Mucosa of stomach (tissue), 1 donor: ENCODE data around the gene EXOC4.

ENCODE experiments used
- H3K27me3 ChIP-seq: one replicate; pipeline ENCODE4 v1.7.0; 2013; ENCODE audit warnings: mild to moderate bottlenecking, low read length; ENCODE audit not compliant: control insufficient read depth, insufficient read depth
- H3K36me3 ChIP-seq: one replicate; pipeline ENCODE4 v1.7.0; 2013; ENCODE audit warnings: low read length; ENCODE audit not compliant: control insufficient read depth, insufficient read depth
- H3K4me1 ChIP-seq: one replicate; pipeline ENCODE4 v1.7.0; 2013; ENCODE audit warnings: mild to moderate bottlenecking, low read length; ENCODE audit not compliant: control insufficient read depth, insufficient read depth
- H3K4me3 ChIP-seq: one replicate; pipeline ENCODE4 v1.7.0; 2013; ENCODE audit warnings: low read length
- H3K9ac ChIP-seq: one replicate; pipeline ENCODE4 v1.7.0; 2013; ENCODE audit warnings: mild to moderate bottlenecking, low read length, moderate library complexity
- H3K9me3 ChIP-seq: one replicate; pipeline ENCODE4 v1.7.0; 2013; ENCODE audit warnings: mild to moderate bottlenecking, low read length, moderate library complexity; ENCODE audit not compliant: control insufficient read depth
- donor health status: Pancreatic carcinoma.

Gene EXOC4

GRCh38 chr7:133372337-133372736 lies 119.5 kb downstream of the EXOC4 start:
- Histone ChIP-seq H3K9me3 (no peaks in the 10 kb centered on the region), H3K27me3 (no peaks in the 10 kb centered on the region), H3K4me3 (no peak overlapping the region), H3K36me3 (no peaks in the 10 kb centered on the region), H3K9ac (no peak overlapping the region), H3K4me1 (peaks cover 5% of the 10 kb centered on the region)

- Histone ChIP-seq H3K27me3 (no peaks in the 10 kb centered on the region), H3K9me3 (no peaks in the 10 kb centered on the region), H3K36me3 (no peaks in the 10 kb centered on the region), H3K9ac (no peak overlapping the region), H3K4me3 (no peak overlapping the region), H3K4me1 (peaks cover 5% of the 10 kb centered on the region)
Observed at GRCh38 chr7:133376514-133376913, 123.6 kb downstream of the EXOC4 start.

- no peaks in the 10 kb centered on the region for H3K4me1 ChIP-seq
- H3K36me3 ChIP-seq, result no peaks in the 10 kb centered on the region
- no peak overlapping the region for H3K9ac ChIP-seq
- no peak overlapping the region for H3K4me3 ChIP-seq
- no peaks in the 10 kb centered on the region for H3K27me3 ChIP-seq
- no peaks in the 10 kb centered on the region for H3K9me3 ChIP-seq
Observed at GRCh38 chr7:133381965-133382364, 129.1 kb downstream of the EXOC4 start.

DNA sequence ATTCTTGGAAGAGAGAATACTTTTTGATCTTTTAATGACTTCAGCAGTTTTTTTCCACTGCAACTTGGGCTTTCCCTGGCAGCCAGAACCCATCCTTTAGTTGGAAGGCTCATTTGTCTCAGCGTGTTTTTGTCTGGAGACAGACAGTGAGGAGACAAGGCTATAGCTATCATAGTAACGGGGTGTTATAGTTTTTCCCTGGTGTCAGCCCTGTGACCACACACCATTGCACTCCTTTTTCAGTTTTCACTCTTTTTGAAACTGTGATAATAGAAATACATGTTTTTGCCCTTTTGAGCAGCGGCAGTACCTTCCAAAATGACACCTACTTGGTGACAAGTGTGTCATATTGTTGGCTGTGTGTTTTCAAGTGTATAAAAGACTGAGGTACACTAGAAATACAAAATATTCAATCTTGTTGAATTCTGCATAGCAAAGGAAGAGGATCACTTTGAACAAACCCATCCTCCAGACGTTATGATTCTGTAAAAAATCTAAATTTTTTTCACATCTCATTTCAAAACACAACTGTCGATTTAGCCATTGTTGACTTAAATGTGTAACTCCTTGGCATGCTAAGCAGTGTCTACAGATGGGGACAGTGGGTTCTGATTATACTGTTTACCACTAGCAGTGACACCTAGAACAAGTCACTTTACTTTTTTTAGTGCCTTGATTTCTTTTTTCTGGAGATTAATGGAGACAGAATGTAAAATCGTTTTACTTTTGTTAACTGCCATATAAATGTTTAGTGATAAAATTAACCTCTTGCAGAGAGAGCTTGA lies 130.1 kb downstream of the EXOC4 start:
- H3K4me1 ChIP-seq, result no peaks in the 10 kb centered on the region
- no peaks in the 10 kb centered on the region for H3K27me3 ChIP-seq
- no peak overlapping the region for H3K9ac ChIP-seq
- H3K36me3 ChIP-seq, result no peaks in the 10 kb centered on the region
- no peak overlapping the region for H3K4me3 ChIP-seq
- no peaks in the 10 kb centered on the region for H3K9me3 ChIP-seq

GRCh38 chr7:133386205-133386604 lies 133.3 kb downstream of the EXOC4 start:
- Histone ChIP-seq H3K4me1 (no peaks in the 10 kb centered on the region), H3K9me3 (no peaks in the 10 kb centered on the region), H3K9ac (no peak overlapping the region), H3K4me3 (no peak overlapping the region), H3K36me3 (no peaks in the 10 kb centered on the region), H3K27me3 (no peaks in the 10 kb centered on the region)

DNA sequence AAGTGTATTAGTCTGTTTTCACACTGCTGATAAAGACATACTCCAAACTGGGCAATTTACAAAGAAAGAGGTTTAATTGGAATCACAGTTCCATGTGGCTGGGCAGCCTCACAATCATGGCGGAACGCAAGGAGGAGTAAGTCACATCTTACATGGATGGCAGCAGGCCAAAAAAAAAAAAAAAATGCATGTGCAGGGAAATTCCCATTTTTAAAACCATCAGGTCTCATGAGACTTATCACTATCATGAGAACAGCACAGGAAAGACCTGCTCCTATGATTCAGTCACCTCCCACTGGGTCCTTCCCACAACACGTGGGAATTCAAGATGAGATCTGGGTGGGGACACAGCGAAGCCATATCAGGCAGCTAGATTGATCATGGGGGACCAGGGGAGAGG lies 136.8 kb downstream of the EXOC4 start:
- H3K4me1 ChIP-seq, result no peaks in the 10 kb centered on the region
- H3K9me3 ChIP-seq, result no peaks in the 10 kb centered on the region
- no peak overlapping the region for H3K9ac ChIP-seq
- no peak overlapping the region for H3K4me3 ChIP-seq
- no peaks in the 10 kb centered on the region for H3K36me3 ChIP-seq
- H3K27me3 ChIP-seq, result no peaks in the 10 kb centered on the region

DNA sequence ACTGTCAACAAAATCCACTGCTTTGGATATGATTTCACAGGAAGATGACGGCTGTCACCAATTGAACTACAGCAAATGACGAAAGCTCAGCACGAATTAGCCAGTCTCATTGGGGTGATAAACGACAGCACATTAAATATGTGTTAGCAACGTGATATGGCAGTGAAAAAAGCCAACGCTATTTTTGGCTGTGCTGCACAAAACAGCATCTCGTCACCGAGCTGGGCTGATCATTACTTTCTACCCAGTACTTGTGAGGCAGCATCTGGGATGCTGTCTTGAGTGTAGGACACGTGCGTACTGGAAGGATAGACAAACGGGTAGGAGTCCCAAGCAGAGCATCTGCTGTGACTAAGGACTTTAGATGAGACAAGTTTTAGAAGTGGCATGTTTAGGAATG lies 138.3 kb downstream of the EXOC4 start:
- Histone ChIP-seq H3K4me3 (no peak overlapping the region), H3K36me3 (no peaks in the 10 kb centered on the region), H3K9ac (no peak overlapping the region), H3K4me1 (no peaks in the 10 kb centered on the region), H3K9me3 (no peaks in the 10 kb centered on the region), H3K27me3 (no peaks in the 10 kb centered on the region)

GRCh38 chr7:133394369-133394768 lies 141.5 kb downstream of the EXOC4 start:
- Histone ChIP-seq H3K4me1 (no peaks in the 10 kb centered on the region), H3K36me3 (no peaks in the 10 kb centered on the region), H3K4me3 (no peak overlapping the region), H3K27me3 (no peaks in the 10 kb centered on the region), H3K9me3 (no peaks in the 10 kb centered on the region), H3K9ac (no peak overlapping the region)

DNA sequence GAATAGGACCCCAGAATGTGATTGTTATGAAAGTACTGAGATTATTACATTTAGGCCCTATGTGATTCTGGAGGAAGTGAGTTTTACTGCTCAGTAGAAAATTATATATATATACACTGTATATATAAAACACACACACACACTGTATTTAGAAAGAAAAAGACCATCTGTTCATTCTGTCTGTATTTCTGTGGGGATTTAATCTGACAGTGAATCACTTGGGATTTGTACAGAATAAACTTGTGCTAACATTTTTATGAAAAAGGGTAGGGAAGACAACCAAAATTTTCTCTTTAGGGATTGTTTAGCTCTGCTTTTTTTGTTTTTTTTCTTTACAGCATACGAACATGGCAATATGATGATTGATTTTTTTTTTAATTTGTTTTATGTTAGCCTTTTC lies 142.7 kb downstream of the EXOC4 start:
- no peaks in the 10 kb centered on the region for H3K27me3 ChIP-seq
- no peaks in the 10 kb centered on the region for H3K36me3 ChIP-seq
- no peak overlapping the region for H3K4me3 ChIP-seq
- no peaks in the 10 kb centered on the region for H3K9me3 ChIP-seq
- no peak overlapping the region for H3K9ac ChIP-seq
- H3K4me1 ChIP-seq, result no peaks in the 10 kb centered on the region

DNA sequence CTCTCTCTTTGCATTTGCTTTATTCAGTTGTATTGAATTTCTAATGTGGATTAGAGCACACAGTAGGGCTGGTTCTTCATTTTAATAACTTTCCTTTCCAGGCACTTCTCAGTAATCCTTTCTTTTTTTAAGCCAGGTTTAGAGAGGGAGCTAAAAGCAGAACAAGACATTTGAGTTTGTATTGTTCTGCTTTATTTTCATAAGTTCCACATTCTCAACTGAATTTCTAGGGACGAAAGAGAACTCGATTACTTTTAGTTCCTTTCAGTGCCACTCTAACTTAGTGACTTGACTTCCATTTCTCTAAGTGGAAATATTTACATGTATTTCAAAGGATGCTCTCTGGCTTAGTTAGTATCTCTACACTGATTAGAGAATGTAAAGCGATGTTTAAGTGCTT lies 145.6 kb downstream of the EXOC4 start:
- Histone ChIP-seq H3K9me3 (no peaks in the 10 kb centered on the region), H3K4me3 (no peak overlapping the region), H3K27me3 (no peaks in the 10 kb centered on the region), H3K4me1 (no peaks in the 10 kb centered on the region), H3K9ac (no peak overlapping the region), H3K36me3 (no peaks in the 10 kb centered on the region)

DNA sequence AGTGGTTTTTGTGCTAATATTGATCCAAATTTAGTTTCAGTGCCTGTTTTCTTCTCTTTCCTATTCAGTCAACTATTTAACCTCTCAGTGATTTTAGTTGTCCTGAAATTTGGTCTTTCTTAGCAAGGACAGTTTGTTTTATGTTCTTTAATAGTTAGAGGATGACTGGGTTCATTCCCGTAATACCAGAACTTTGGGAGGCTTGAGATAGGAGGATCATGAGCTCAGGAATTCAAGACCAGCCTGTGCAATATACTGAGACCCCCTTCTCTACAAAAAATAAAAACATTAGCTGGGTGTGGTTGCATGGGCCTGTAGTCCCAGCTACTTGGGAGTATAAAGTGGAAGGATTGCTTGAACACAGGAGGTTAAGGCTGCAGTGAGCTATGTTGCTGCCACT lies 148.3 kb downstream of the EXOC4 start:
- H3K9me3 ChIP-seq, result no peaks in the 10 kb centered on the region
- no peaks in the 10 kb centered on the region for H3K36me3 ChIP-seq
- H3K9ac ChIP-seq, result no peak overlapping the region
- H3K27me3 ChIP-seq, result no peaks in the 10 kb centered on the region
- H3K4me1 ChIP-seq, result no peaks in the 10 kb centered on the region
- no peak overlapping the region for H3K4me3 ChIP-seq

GRCh38 chr7:133408212-133408611 lies 155.3 kb downstream of the EXOC4 start:
- Histone ChIP-seq H3K27me3 (no peaks in the 10 kb centered on the region), H3K9me3 (no peaks in the 10 kb centered on the region), H3K9ac (no peak overlapping the region), H3K4me3 (no peak overlapping the region), H3K36me3 (no peaks in the 10 kb centered on the region), H3K4me1 (no peaks in the 10 kb centered on the region)

DNA sequence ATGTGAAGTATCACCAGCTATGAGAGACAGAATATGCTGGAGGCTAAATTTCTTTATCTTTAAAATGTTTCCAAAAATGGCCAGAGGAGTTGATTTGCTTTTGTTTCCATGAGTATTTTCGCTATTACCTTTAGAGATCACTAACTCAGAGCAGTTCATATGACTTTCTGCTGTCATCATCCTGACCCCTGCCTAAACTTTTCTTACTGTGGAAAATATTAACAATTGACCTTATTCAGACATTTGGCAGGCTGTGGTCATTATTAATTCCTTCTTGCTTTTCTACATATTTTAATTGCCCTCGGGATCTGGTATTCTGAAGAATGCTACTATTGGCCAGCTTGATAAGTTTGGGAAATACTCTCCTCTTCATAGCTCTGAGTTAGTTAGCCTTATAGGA lies 156.5 kb downstream of the EXOC4 start:
- Histone ChIP-seq H3K4me3 (no peak overlapping the region), H3K9me3 (no peaks in the 10 kb centered on the region), H3K4me1 (no peaks in the 10 kb centered on the region), H3K36me3 (no peaks in the 10 kb centered on the region), H3K9ac (no peak overlapping the region), H3K27me3 (no peaks in the 10 kb centered on the region)
